B cell (primary cell): Measurements from ENCODE around the gene A1CF. TPM values are rescaled to one million over a fixed set of nuclear protein-coding genes. Genes with fewer than 3 reads are reported as not detected.
"Not testable (repeated sequence)": the region's sequence is repeated elsewhere in the genome, so short reads cannot be mapped to it uniquely, and the experiment has no call there.

Experiments used
- ATAC-seq: fragments of 200-7000 bp; cut with Tn5 transposase; one replicate; pipeline ENCODE4 v1.10.0; 2021; ENCODE audit warnings: low read depth, mild to moderate bottlenecking, moderate number of reproducible peaks, moderate library complexity
- CTCF ChIA-PET: fragments of 350-600 bp; sonication (Branson Sonifier 250); formaldehyde crosslinking; loops from one replicate; lab custom pipeline; 2021; ENCODE audit warnings: antibody characterized with exemption, inconsistent platforms; lab: Charles Lee
- POLR2A ChIA-PET: fragments of 350-600 bp; sonication (Branson Sonifier 250); formaldehyde crosslinking; loops from one replicate; lab custom pipeline; 2021; ENCODE audit warnings: antibody characterized with exemption; lab: Charles Lee
- DNase-seq: peaks from one replicate; pipeline ENCODE4 v3.0.0; 2013
- H2AFZ ChIP-seq: 2 replicates; pipeline ENCODE4 v1.6.1; 2012; ENCODE audit warnings: mild to moderate bottlenecking, low read depth, low read length; ENCODE audit not compliant: insufficient read depth, poor library complexity, severe bottlenecking
- H3K27ac ChIP-seq, 2 donors: 1 replicate in 1 of 2; 2 replicates in 1 of 2; pipeline ENCODE4 v1.5.1; 2012 to 2013; ENCODE audit warnings: low read length in 2 of 2, mild to moderate bottlenecking in 2 of 2, moderate library complexity in 1 of 2
- H3K27me3 ChIP-seq, 4 experiments: fragments of 200-600 bp in 1 of 4; sonication (generic) in 1 of 4; replicated peaks in 1 of 4; 1 replicate in 2 of 4; 2 replicates in 2 of 4; pipeline versions ENCODE4 v1.6.1 to v1.7.0; 2013 to 2016; ENCODE audit warnings: low read length in 3 of 4, mild to moderate bottlenecking in 2 of 4, mixed read lengths in 1 of 4, moderate library complexity in 1 of 4; ENCODE audit not compliant: insufficient read depth in 4 of 4, control insufficient read depth in 3 of 4; ENCODE audit errors: control extremely low read depth in 1 of 4
- H3K36me3 ChIP-seq, 2 experiments: replicated peaks in 1 of 2; 1 replicate in 1 of 2; 2 replicates in 1 of 2; pipeline versions ENCODE4 v1.6.1 to v1.7.1; 2013; ENCODE audit warnings: low read length in 1 of 2; ENCODE audit not compliant: insufficient read depth in 2 of 2, control insufficient read depth in 1 of 2; ENCODE audit errors: control extremely low read depth in 1 of 2, extremely low read depth in 1 of 2
- H3K4me1 ChIP-seq, 2 donors: fragments of 200-600 bp in 1 of 2; sonication (generic) in 1 of 2; 1 replicate in 1 of 2; 2 replicates in 1 of 2; pipeline versions ENCODE4 v1.5.1 to v1.6.1; 2013 to 2017; ENCODE audit warnings: low read length in 2 of 2; ENCODE audit not compliant: control insufficient read depth in 2 of 2, insufficient read depth in 2 of 2
- H3K4me2 ChIP-seq: replicated peaks from 2 replicates; pipeline ENCODE3; 2012; ENCODE audit warnings: mild to moderate bottlenecking, low read depth, low read length; ENCODE audit not compliant: poor library complexity, severe bottlenecking
- H3K4me3 ChIP-seq, 5 experiments: fragments of 200-600 bp in 1 of 5; sonication (generic) in 1 of 5; 1 replicate in 3 of 5; 2 replicates in 2 of 5; pipeline versions ENCODE4 v1.5.1 to v1.7.0; 2011 to 2016; ENCODE audit warnings: low read length in 4 of 5, mild to moderate bottlenecking in 4 of 5, low read depth in 2 of 5, control low read depth in 1 of 5, moderate library complexity in 1 of 5; ENCODE audit not compliant: insufficient read depth in 1 of 5; ENCODE audit errors: control extremely low read depth in 1 of 5, extremely low read depth in 1 of 5
- H3K79me2 ChIP-seq: fragments of 200-600 bp; sonication (generic); one replicate; pipeline ENCODE4 v1.6.0; 2016; ENCODE audit warnings: low read length; ENCODE audit not compliant: control insufficient read depth, insufficient read depth
- H3K9ac ChIP-seq: fragments of 200-600 bp; sonication (generic); 2 replicates; pipeline ENCODE4 v1.6.1; 2017; ENCODE audit warnings: mild to moderate bottlenecking, low read length, moderate library complexity
- H3K9me3 ChIP-seq, 3 donors: one replicate each; pipeline versions ENCODE4 v1.6.1 to v1.7.1; 2013; ENCODE audit warnings: low read length in 2 of 3; ENCODE audit not compliant: control insufficient read depth in 2 of 3, insufficient read depth in 1 of 3; ENCODE audit errors: control extremely low read depth in 1 of 3
- H4K20me1 ChIP-seq: 2 replicates; pipeline ENCODE4 v1.6.0; 2012; ENCODE audit warnings: mild to moderate bottlenecking, low read length; ENCODE audit not compliant: insufficient read depth, control insufficient read depth, poor library complexity, severe bottlenecking
- H3K27ac Mint-ChIP-seq: one replicate; pipeline ENCODE4 v1.8.0; 2021; ENCODE audit warnings: mixed read lengths
- H3K27me3 Mint-ChIP-seq: one replicate; pipeline ENCODE4 v1.8.0; 2021; ENCODE audit warnings: mixed read lengths
- H3K4me1 Mint-ChIP-seq: one replicate; pipeline ENCODE4 v1.8.0; 2021; ENCODE audit warnings: mixed read lengths
- H3K4me3 Mint-ChIP-seq: one replicate; pipeline ENCODE4 v1.8.0; 2021; ENCODE audit warnings: mixed read lengths
- H3K9me3 Mint-ChIP-seq: one replicate; pipeline ENCODE4 v1.8.0; 2022; ENCODE audit warnings: mixed read lengths; ENCODE audit not compliant: insufficient read depth
- CTCF ChIP-seq: fragments of 200-600 bp; IDR thresholded peaks from one replicate; pipeline ENCODE4 v1.8.0; 2022; ENCODE audit warnings: antibody characterized with exemption, mild to moderate bottlenecking
- EZH2 ChIP-seq: IDR thresholded peaks from 2 replicates; pipeline ENCODE4 v1.6.1; 2012; ENCODE audit warnings: borderline replicate concordance, low read depth, mild to moderate bottlenecking, moderate library complexity, low read length; ENCODE audit not compliant: insufficient read depth, poor library complexity, severe bottlenecking
- WGBS: methylation state at CpG from one replicate; pipeline ENCODE4 v1.1.5; 2013; ENCODE audit warnings: missing lambda C conversion rate; ENCODE audit not compliant: insufficient coverage; 5-methylcytosine and 5-hydroxymethylcytosine counted together
- intact Hi-C: fragments of 100-400 bp; cut with micrococcal nuclease; formaldehyde crosslinking; loops from one replicate; pipeline ENCODE4 v1.10.0; 2022
- polyA plus RNA-seq: library from polyadenylated mRNA; depleted of rRNA; stranded (reverse); fragments of >200 nt; gene quantifications from 2 replicates; pipeline ENCODE4 v1.2.3, GENCODE V29; 2012
- total RNA-seq, 2 donors: library from RNA; stranded (reverse); fragments of 120-200 nt in 1 of 2; gene quantifications; 1 replicate in 1 of 2; 2 replicates in 1 of 2; pipeline versions ENCODE4 v1.2.3 to v1.2.4, GENCODE V29; 2013 to 2022

The A1CF gene
- total and polyA plus RNA-seq, 2 donors (not counting 1 experiment from before 2014, with no cell fraction given), result not detected

- DNase-seq, result no peak
- Histone ChIP-seq H3K9ac (no peak overlapping the region), H3K4me3 (no peak overlapping the region), H3K4me1 (no peaks in the 10 kb centered on the region), H3K4me2 (no peak overlapping the region), H3K27me3 (no peaks in the 10 kb centered on the region), H2AFZ (no peak overlapping the region), H4K20me1 (no peaks in the 10 kb centered on the region), H3K9me3 (no peaks in the 10 kb centered on the region), H3K79me2 (no peaks in the 10 kb centered on the region), H3K36me3 (no peaks in the 10 kb centered on the region), H3K27ac (no peak overlapping the region)
- intact Hi-C loops, result no loop called here
- Mint-ChIP-seq H3K9me3 (no peaks in the 10 kb centered on the region), H3K27ac (no peak overlapping the region), H3K4me3 (no peak overlapping the region), H3K4me1 (no peaks in the 10 kb centered on the region), H3K27me3 (peaks cover 39% of the 10 kb centered on the region)
- no CpG with 5 or more reads among the region's 1 CpG for WGBS
- no peak for ATAC-seq
- TF ChIP-seq CTCF, result no peak
- TF ChIP-seq EZH2, result no peak
- CTCF ChIA-PET, result no interaction called here
- POLR2A ChIA-PET, result no interaction called here
Observed at GRCh38 chr10:50788951-50789945, 96.2 kb downstream of the A1CF start.

- H4K20me1 ChIP-seq, H3K4me2 ChIP-seq, H3K4me1 ChIP-seq, H3K9ac ChIP-seq, H3K27me3 ChIP-seq, CTCF ChIA-PET, POLR2A ChIA-PET, H3K9me3 ChIP-seq, H3K4me3 ChIP-seq, H3K9me3 Mint-ChIP-seq, H3K79me2 ChIP-seq, H2AFZ ChIP-seq, H3K27ac Mint-ChIP-seq, DNase-seq, ATAC-seq, H3K4me3 Mint-ChIP-seq, H3K36me3 ChIP-seq, intact Hi-C loops, H3K27ac ChIP-seq, H3K4me1 Mint-ChIP-seq: not testable (repeated sequence)
- peaks cover 28% of the 10 kb centered on the region for H3K27me3 Mint-ChIP-seq
- WGBS, result 83% methylated on average over 3 of the region's 5 CpGs
Observed at GRCh38 chr10:50787962-50788361, 97.5 kb downstream of the A1CF start.

GRCh38 chr10:50782017-50782416 is 103.4 kb downstream of the A1CF start:
- not testable (repeated sequence) for H3K27me3 Mint-ChIP-seq

More at GRCh38 chr10:50782017-50782416, 103.4 kb downstream of the A1CF start:
- ATAC-seq, POLR2A ChIA-PET, H3K9me3 Mint-ChIP-seq, H3K9me3 ChIP-seq, H3K27me3 ChIP-seq, intact Hi-C loops, H3K4me3 ChIP-seq, H3K9ac ChIP-seq, H3K4me3 Mint-ChIP-seq, H3K4me1 Mint-ChIP-seq, H3K79me2 ChIP-seq, H3K27ac Mint-ChIP-seq, H3K4me2 ChIP-seq, CTCF ChIA-PET, H3K4me1 ChIP-seq, DNase-seq, H3K36me3 ChIP-seq, H3K27ac ChIP-seq, H2AFZ ChIP-seq, H4K20me1 ChIP-seq: not testable (repeated sequence)
